ENCODE measurements around the gene NIPAL4. TPM values are rescaled to one million over a fixed set of nuclear protein-coding genes. Genes with fewer than 3 reads are reported as not detected.
"Not testable (repeated sequence)": the region's sequence is repeated elsewhere in the genome, so short reads cannot be mapped to it uniquely, and the experiment has no call there.

Gene NIPAL4
- total RNA-seq, 1 donor from 2014 or later = not detected

- Histone ChIP-seq H3K4me1 (peaks cover 0 to 2% of the 10 kb centered on the region in 2 donors), H3K27ac (no peak overlapping the region), H3K4me3 (no peak overlapping the region), H3K27me3 (no peaks in the 10 kb centered on the region), H3K36me3 (peaks cover 25 to 27% of the 10 kb centered on the region in 2 donors), H3K9me3 (no peaks in the 10 kb centered on the region)
- TF ChIP-seq, protein P1, sequence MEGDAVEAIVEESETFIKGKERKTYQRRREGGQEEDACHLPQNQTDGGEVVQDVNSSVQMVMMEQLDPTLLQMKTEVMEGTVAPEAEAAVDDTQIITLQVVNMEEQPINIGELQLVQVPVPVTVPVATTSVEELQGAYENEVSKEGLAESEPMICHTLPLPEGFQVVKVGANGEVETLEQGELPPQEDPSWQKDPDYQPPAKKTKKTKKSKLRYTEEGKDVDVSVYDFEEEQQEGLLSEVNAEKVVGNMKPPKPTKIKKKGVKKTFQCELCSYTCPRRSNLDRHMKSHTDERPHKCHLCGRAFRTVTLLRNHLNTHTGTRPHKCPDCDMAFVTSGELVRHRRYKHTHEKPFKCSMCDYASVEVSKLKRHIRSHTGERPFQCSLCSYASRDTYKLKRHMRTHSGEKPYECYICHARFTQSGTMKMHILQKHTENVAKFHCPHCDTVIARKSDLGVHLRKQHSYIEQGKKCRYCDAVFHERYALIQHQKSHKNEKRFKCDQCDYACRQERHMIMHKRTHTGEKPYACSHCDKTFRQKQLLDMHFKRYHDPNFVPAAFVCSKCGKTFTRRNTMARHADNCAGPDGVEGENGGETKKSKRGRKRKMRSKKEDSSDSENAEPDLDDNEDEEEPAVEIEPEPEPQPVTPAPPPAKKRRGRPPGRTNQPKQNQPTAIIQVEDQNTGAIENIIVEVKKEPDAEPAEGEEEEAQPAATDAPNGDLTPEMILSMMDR (IDR thresholded peaks at IDR 0.05) = no peak
- no peak for DNase-seq (ENCODE audit: low spot score in 2 of 2)
- intact Hi-C loops (cut with DNase I) = no loop called here
These were observed 21.7 kb downstream of the NIPAL4 start for GRCh38 chr5:157481666-157482065.

- H3K36me3 ChIP-seq = peaks cover 30 to 34% of the 10 kb centered on the region in 2 donors
These were observed 22.7 kb downstream of the NIPAL4 start for GRCh38 chr5:157482702-157483101.

DNA sequence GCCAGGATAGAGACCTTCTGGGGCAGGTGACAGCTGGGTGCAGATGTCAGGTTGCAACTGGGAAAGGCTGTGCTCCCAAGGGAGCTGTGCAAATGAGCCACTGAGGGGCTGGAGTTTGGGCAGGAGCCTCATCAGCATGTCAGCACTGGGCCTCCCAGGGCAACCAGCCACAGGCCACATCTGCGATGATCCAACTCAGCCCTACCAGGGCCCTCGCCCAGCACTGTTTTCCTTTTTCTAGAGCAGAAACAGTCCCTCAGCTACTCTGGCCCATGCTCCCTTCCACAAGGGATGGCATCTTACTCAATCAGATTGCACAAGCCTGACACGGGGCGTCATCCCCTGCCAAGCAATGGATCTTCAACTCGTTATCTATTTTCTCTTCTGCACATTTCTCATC lies 24.8 kb downstream of the NIPAL4 start:
- H3K4me1 ChIP-seq = no peaks in the 10 kb centered on the region
- H3K36me3 ChIP-seq = peaks cover 50 to 52% of the 10 kb centered on the region in 2 donors
- H3K27me3 ChIP-seq = no peaks in the 10 kb centered on the region
- H3K27ac ChIP-seq = no peak overlapping the region
- intact Hi-C loops (cut with DNase I) = no loop called here
- no peak overlapping the region for H3K4me3 ChIP-seq
- H3K9me3 ChIP-seq = no peaks in the 10 kb centered on the region
- TF ChIP-seq, protein P1 (IDR thresholded peaks at IDR 0.05) = no peak
- DNase-seq (ENCODE audit: low spot score in 2 of 2) = no peak

More at GRCh38 chr5:157482702-157483101, 22.7 kb downstream of the NIPAL4 start:
- intact Hi-C loops (cut with DNase I); DNase-seq (ENCODE audit: low spot score in 2 of 2); H3K27me3 ChIP-seq; H3K9me3 ChIP-seq; H3K4me1 ChIP-seq; H3K27ac ChIP-seq; H3K4me3 ChIP-seq: not testable (repeated sequence)

GRCh38 chr5:157485340-157485739 lies 25.3 kb downstream of the NIPAL4 start:
- Histone ChIP-seq H3K27me3 (no peaks in the 10 kb centered on the region), H3K4me1 (no peaks in the 10 kb centered on the region), H3K9me3 (no peaks in the 10 kb centered on the region), H3K4me3 (no peak overlapping the region), H3K36me3 (peaks cover 56 to 58% of the 10 kb centered on the region in 2 donors), H3K27ac (no peak overlapping the region)
- intact Hi-C loops (cut with DNase I) = no loop called here
- no peak for DNase-seq (ENCODE audit: low spot score in 2 of 2)
- TF ChIP-seq, protein P1 (IDR thresholded peaks at IDR 0.05) = no peak

DNA sequence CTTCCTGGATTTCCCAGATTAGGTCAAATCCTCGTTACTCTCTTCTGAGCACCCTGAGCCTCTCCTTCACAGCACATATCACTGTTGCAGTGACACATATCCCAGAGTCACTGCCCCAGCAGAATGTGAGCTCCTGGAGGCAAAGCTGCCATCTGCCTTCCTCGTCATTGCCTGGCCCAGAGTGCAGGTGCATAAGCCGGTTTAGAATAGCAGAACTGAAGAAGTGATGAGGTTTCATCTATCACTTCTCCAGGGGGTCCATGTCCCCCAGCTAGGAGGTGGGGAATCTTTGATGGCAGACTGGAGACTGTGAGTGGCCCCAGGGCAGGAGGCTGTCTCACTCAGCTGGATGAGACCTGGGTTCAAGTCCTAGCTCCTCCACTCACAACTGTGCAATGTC lies 25.8 kb downstream of the NIPAL4 start:
- intact Hi-C loops (cut with DNase I) = no loop called here
- Histone ChIP-seq H3K4me1 (no peaks in the 10 kb centered on the region), H3K9me3 (no peaks in the 10 kb centered on the region), H3K27me3 (no peaks in the 10 kb centered on the region), H3K27ac (no peak overlapping the region), H3K4me3 (no peak overlapping the region), H3K36me3 (peaks cover 59 to 61% of the 10 kb centered on the region in 2 donors)
- no peak for DNase-seq (ENCODE audit: low spot score in 2 of 2)
- TF ChIP-seq, protein P1 (IDR thresholded peaks at IDR 0.05) = no peak

DNA sequence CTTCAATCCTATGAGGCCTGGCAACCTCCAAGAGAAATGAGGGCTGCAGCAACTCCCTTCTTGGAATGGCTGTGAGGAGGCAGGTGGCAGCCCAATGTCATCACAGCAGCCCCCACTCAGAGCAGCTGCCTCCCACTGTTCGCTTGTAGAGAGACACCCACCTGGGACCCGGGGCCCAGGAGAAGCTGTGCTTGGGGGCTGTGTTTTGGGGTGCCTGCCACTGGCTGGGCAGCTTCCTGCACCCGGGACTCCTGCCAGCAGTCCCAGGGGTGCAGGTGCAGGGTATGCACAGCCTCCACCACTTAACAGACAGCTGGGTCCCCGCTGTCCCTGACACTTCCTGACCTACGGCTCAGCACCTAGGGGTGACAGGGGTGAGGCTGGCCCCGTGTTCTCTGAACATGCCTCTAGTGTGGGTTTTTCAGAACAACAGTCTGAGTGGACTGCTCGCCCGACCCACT lies 26.2 kb downstream of the NIPAL4 start:
- intact Hi-C loops (cut with DNase I) = no loop called here
- no peaks in the 10 kb centered on the region for H3K4me1 ChIP-seq
- no peaks in the 10 kb centered on the region for H3K27me3 ChIP-seq
- H3K4me3 ChIP-seq = no peak overlapping the region
- no peaks in the 10 kb centered on the region for H3K9me3 ChIP-seq
- no peak overlapping the region for H3K27ac ChIP-seq
- DNase-seq (ENCODE audit: low spot score in 2 of 2) = no peak
- TF ChIP-seq, protein P1 (IDR thresholded peaks at IDR 0.05) = no peak
- H3K36me3 ChIP-seq = peaks cover 62 to 64% of the 10 kb centered on the region in 2 donors
